Neural progenitor cell (in vitro differentiated cells): ENCODE results near the gene CTTN.

ENCODE experiments used
- CTCF ChIP-seq: fragments of 200-600 bp; sonication (generic); IDR thresholded peaks from 2 replicates; pipeline ENCODE4 v1.5.1; 2017; ENCODE audit warnings: antibody characterized with exemption, mild to moderate bottlenecking
- EZH2 ChIP-seq: fragments of 200-600 bp; sonication (generic); IDR thresholded peaks from 2 replicates; pipeline ENCODE4 v1.6.1; 2017; ENCODE audit warnings: antibody characterized with exemption, mild to moderate bottlenecking, moderate library complexity

GRCh38 chr11:70483077-70483861 is 84.9 kb downstream of the CTTN start:
- TF ChIP-seq CTCF: peak; percentile 37
- no peak for TF ChIP-seq EZH2
